SH-SY5Y (cell line): ENCODE results near the gene PRLH.

Experiments used
- GATA2 ChIP-seq: IDR thresholded peaks from 2 replicates; pipeline ENCODE4 v1.6.1; 2011; ENCODE audit warnings: mild to moderate bottlenecking, low read depth, low read length
- GATA3 ChIP-seq: IDR thresholded peaks from 2 replicates; pipeline ENCODE4 v1.6.1; 2011; ENCODE audit warnings: low read depth, mild to moderate bottlenecking, low read length, moderate library complexity

GRCh38 chr2:237574467-237574866 is 8.1 kb downstream of the PRLH start:
- TF ChIP-seq GATA3: no peak
- no peak for TF ChIP-seq GATA2
